ENCODE data around the gene SGCA.

The SGCA gene

GRCh38 chr17:50190293-50190602, 24.4 kb downstream of the SGCA start:
- Histone ChIP-seq H3K4me2 (ENCODE audit: low read depth, low read length) (no peak overlapping the region), H3K4me3 (ENCODE audit: low read length) (no peak overlapping the region), H2AFZ (ENCODE audit: low read length) (no peak overlapping the region), H3K27me3 (replicated peaks; ENCODE audit: insufficient read depth, low read length) (peaks cover 74% of the 10 kb centered on the region), H3K36me3 (replicated peaks; ENCODE audit: insufficient read depth, low read length) (no peaks in the 10 kb centered on the region), H3F3A (ENCODE audit: insufficient read depth, low read length) (no peaks in the 10 kb centered on the region), H3K9me2 (replicated peaks; ENCODE audit: insufficient read depth, low read length) (no peaks in the 10 kb centered on the region), H3K9me3 (replicated peaks; ENCODE audit: insufficient read depth, low read length) (no peaks in the 10 kb centered on the region), H4K20me1 (ENCODE audit: insufficient read depth, low read length) (no peaks in the 10 kb centered on the region), H3K79me2 (ENCODE audit: low read length) (no peaks in the 10 kb centered on the region), H3K27ac (ENCODE audit: low read length) (no peak overlapping the region), H3K9ac (ENCODE audit: low read length) (no peak overlapping the region), H3K4me1 (ENCODE audit: low read length) (no peaks in the 10 kb centered on the region)
- DNase-seq = no peak
- no peak for TF ChIP-seq EZH2 (optimal IDR thresholded peaks at IDR 0.05; ENCODE audit: low read depth, low read length)

- Histone ChIP-seq H3F3A (ENCODE audit: insufficient read depth, low read length) (no peaks in the 10 kb centered on the region), H3K9ac (ENCODE audit: low read length) (no peak overlapping the region)
- DNase-seq = no peak
Measured at GRCh38 chr17:50190603-50191358, 25.0 kb downstream of the SGCA start.

GRCh38 chr17:50191359-50192143, 25.7 kb downstream of the SGCA start:
- no peaks in the 10 kb centered on the region for H3K36me3 ChIP-seq (replicated peaks; ENCODE audit: insufficient read depth, low read length)

More at GRCh38 chr17:50190603-50191358, 25.0 kb downstream of the SGCA start:
- Histone ChIP-seq H3K9me2 (replicated peaks; ENCODE audit: insufficient read depth, low read length) (no peaks in the 10 kb centered on the region), H3K36me3 (replicated peaks; ENCODE audit: insufficient read depth, low read length) (no peaks in the 10 kb centered on the region), H3K4me3 (ENCODE audit: low read length) (no peak overlapping the region), H3K27ac (ENCODE audit: low read length) (no peak overlapping the region), H3K4me1 (ENCODE audit: low read length) (no peaks in the 10 kb centered on the region), H4K20me1 (ENCODE audit: insufficient read depth, low read length) (no peaks in the 10 kb centered on the region), H3K4me2 (ENCODE audit: low read depth, low read length) (no peak overlapping the region), H3K27me3 (replicated peaks; ENCODE audit: insufficient read depth, low read length) (peaks cover 80% of the 10 kb centered on the region), H3K79me2 (ENCODE audit: low read length) (no peaks in the 10 kb centered on the region), H2AFZ (ENCODE audit: low read length) (no peak overlapping the region), H3K9me3 (replicated peaks; ENCODE audit: insufficient read depth, low read length) (no peaks in the 10 kb centered on the region)
- TF ChIP-seq EZH2phosphoT487 (IDR thresholded peaks at IDR 0.05; ENCODE audit: low read length) (no peak), EZH2 (optimal IDR thresholded peaks at IDR 0.05; ENCODE audit: low read depth, low read length) (no peak), CTCF (IDR thresholded peaks at IDR 0.05; ENCODE audit: low read length) (no peak)

More at GRCh38 chr17:50191359-50192143, 25.7 kb downstream of the SGCA start:
- no peak for DNase-seq
- H2AFZ ChIP-seq (ENCODE audit: low read length) = no peak overlapping the region
- H3K9ac ChIP-seq (ENCODE audit: low read length) = no peak overlapping the region
- no peaks in the 10 kb centered on the region for H3F3A ChIP-seq (ENCODE audit: insufficient read depth, low read length)
- no peak overlapping the region for H3K27ac ChIP-seq (ENCODE audit: low read length)
- H3K27me3 ChIP-seq (replicated peaks; ENCODE audit: insufficient read depth, low read length) = peaks cover 86% of the 10 kb centered on the region
- no peak overlapping the region for H3K4me3 ChIP-seq (ENCODE audit: low read length)
- no peaks in the 10 kb centered on the region for H3K9me3 ChIP-seq (replicated peaks; ENCODE audit: insufficient read depth, low read length)
- TF ChIP-seq EZH2phosphoT487 (IDR thresholded peaks at IDR 0.05; ENCODE audit: low read length) = no peak
- TF ChIP-seq CTCF (IDR thresholded peaks at IDR 0.05; ENCODE audit: low read length) = no peak
- no peak for TF ChIP-seq EZH2 (optimal IDR thresholded peaks at IDR 0.05; ENCODE audit: low read depth, low read length)
- no peaks in the 10 kb centered on the region for H3K9me2 ChIP-seq (replicated peaks; ENCODE audit: insufficient read depth, low read length)
- no peaks in the 10 kb centered on the region for H3K4me1 ChIP-seq (ENCODE audit: low read length)
- H3K79me2 ChIP-seq (ENCODE audit: low read length) = no peaks in the 10 kb centered on the region
- no peak overlapping the region for H3K4me2 ChIP-seq (ENCODE audit: low read depth, low read length)
- no peaks in the 10 kb centered on the region for H4K20me1 ChIP-seq (ENCODE audit: insufficient read depth, low read length)

All from MM.1S (cell line).